Measurements from ENCODE around the gene ODC1. TPM values are rescaled to one million over a fixed set of nuclear protein-coding genes. Genes with fewer than 3 reads are reported as not detected.

The ODC1 gene
- polyA plus RNA-seq, 1 donor: 108 TPM

DNA sequence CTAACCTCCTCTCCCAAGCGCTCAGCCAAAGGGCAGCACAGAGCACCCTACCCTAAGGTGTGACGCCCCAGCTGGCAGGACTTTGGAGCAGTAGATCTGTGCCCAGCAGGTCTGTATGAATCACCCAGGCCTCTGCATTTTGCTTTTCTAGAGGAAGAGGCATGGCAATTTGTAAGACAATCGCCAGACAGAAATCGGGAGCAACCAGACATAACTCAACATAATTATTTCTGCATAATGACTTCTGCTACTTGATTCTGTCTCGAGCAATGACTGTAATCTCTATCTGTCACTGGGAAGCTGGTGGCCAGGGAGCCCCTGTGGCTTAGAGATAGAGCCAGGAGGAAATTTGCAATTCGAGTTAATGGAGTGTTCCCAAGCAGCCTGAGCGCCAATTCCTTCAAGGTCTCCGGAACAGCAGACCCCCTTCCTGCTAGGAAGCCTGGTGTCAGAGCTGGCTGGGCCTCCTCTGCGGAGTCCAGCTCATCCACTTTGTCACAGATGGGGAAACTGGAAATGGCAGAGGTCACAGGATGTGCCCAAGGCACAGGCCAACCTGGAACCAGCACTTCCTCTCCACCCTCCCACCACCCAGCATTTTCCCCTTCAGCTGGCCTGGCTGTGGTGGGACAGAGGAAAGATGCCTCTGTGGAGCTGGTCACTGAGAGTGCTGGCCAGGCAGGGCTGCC, 55.0 kb downstream of the ODC1 start:
- Histone ChIP-seq H3K27me3 (ENCODE audit: control insufficient read depth, insufficient read depth, low read length) (no peaks in the 10 kb centered on the region), H3K27ac (ENCODE audit: low read length) (no peak overlapping the region), H3K4me3 (ENCODE audit: low read length) (no peak overlapping the region), H3K4me1 (ENCODE audit: control insufficient read depth, insufficient read depth, low read length) (peaks cover 15% of the 10 kb centered on the region), H3K9me3 (ENCODE audit: control insufficient read depth, low read depth, low read length) (no peaks in the 10 kb centered on the region), H3K36me3 (ENCODE audit: control insufficient read depth, insufficient read depth, low read length) (peaks cover 11% of the 10 kb centered on the region)
- WGBS (ENCODE audit: insufficient coverage, low lambda C conversion rate): no CpG with 5 or more reads among the region's 9 CpGs
- peak in 1 of 2 donors; percentile 63 for DNase-seq

DNA sequence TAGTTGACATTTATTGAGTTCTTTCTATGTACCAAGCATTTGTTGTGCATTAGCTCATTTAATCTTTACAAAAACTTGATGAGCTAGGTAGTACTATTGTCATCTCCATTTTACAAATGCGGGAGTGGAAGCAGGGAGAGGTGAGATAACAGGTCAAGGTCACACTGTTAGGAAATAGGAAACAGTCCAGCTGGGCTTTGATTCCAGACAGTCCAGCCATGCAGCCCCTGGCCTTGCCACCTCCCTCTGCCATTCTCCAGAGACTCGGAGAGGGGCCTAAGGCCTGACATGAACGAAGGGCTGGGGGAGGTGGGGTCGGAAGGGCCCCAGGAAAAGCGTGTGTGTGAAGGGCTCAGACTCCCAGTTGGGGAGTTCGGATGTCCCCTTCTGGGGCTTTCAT, 55.6 kb downstream of the ODC1 start:
- Histone ChIP-seq H3K36me3 (ENCODE audit: control insufficient read depth, insufficient read depth, low read length) (peaks cover 14% of the 10 kb centered on the region), H3K4me1 (ENCODE audit: control insufficient read depth, insufficient read depth, low read length) (peaks cover 15% of the 10 kb centered on the region)

DNA sequence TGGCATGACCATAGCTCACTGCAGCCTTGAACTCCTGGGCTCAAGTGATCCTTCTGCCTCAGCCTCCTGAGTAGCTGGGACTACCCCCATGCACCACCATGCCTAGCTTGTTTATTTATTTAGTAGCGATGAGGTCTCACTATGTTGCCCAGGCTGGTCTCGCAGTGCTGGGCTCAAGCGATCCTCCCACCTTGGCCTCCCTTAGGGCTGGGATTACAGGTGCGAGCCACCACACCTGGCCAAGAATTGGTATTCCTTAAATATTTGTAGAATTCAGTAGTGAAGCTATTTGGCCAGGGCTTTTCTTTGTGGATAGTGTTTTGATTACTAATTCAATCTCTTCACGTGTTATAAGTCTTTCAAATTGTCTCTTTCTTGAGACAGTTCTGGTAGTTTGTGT, 56.0 kb downstream of the ODC1 start:
- WGBS (ENCODE audit: insufficient coverage, low lambda C conversion rate): 100% methylated on average over 1 of the region's 5 CpGs
- no peaks in the 10 kb centered on the region for H3K9me3 ChIP-seq (ENCODE audit: control insufficient read depth, low read depth, low read length)
- no peak for DNase-seq
- peaks cover 14% of the 10 kb centered on the region for H3K36me3 ChIP-seq (ENCODE audit: control insufficient read depth, insufficient read depth, low read length)
- H3K27me3 ChIP-seq (ENCODE audit: control insufficient read depth, insufficient read depth, low read length): no peaks in the 10 kb centered on the region
- H3K4me3 ChIP-seq (ENCODE audit: low read length): no peak overlapping the region
- H3K4me1 ChIP-seq (ENCODE audit: control insufficient read depth, insufficient read depth, low read length): peaks cover 15% of the 10 kb centered on the region
- no peak overlapping the region for H3K27ac ChIP-seq (ENCODE audit: low read length)

More for the DNA sequence above, 55.6 kb downstream of the ODC1 start:
- WGBS (ENCODE audit: insufficient coverage, low lambda C conversion rate): no CpG with 5 or more reads among the region's 6 CpGs
- no peaks in the 10 kb centered on the region for H3K9me3 ChIP-seq (ENCODE audit: control insufficient read depth, low read depth, low read length)
- no peak overlapping the region for H3K27ac ChIP-seq (ENCODE audit: low read length)
- no peaks in the 10 kb centered on the region for H3K27me3 ChIP-seq (ENCODE audit: control insufficient read depth, insufficient read depth, low read length)
- no peak overlapping the region for H3K4me3 ChIP-seq (ENCODE audit: low read length)
- DNase-seq: no peak

DNA sequence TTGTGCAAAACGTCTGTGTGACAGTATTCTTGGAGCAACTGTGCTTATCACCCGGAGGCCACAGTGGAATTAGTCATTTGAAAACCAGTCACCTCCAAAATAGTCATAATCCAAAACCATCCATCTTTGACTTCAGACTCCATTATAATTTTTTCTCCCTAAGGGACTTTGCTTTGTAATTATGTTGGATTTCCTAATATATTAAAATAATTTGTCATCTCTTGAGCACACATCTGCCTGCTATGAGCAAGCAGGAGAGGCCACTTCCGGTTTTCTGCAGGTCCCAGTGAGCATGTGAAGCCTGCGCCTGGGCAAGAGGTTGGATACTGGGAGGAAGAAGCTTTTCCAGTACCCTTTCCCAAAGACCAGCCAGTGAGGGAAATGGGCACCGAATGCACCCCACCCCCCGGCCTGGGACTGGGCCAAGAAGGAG, 57.7 kb downstream of the ODC1 start:
- H3K36me3 ChIP-seq (ENCODE audit: control insufficient read depth, insufficient read depth, low read length): peaks cover 14% of the 10 kb centered on the region
- H3K27ac ChIP-seq (ENCODE audit: low read length): no peak overlapping the region
- no peaks in the 10 kb centered on the region for H3K9me3 ChIP-seq (ENCODE audit: control insufficient read depth, low read depth, low read length)
- DNase-seq: no peak
- H3K4me1 ChIP-seq (ENCODE audit: control insufficient read depth, insufficient read depth, low read length): peaks cover 26% of the 10 kb centered on the region
- no CpG with 5 or more reads among the region's 6 CpGs for WGBS (ENCODE audit: insufficient coverage, low lambda C conversion rate)
- no peaks in the 10 kb centered on the region for H3K27me3 ChIP-seq (ENCODE audit: control insufficient read depth, insufficient read depth, low read length)
- no peak overlapping the region for H3K4me3 ChIP-seq (ENCODE audit: low read length)

Other genes starting within 250 kb of the ODC1 start
- gene HPCAL1, start 145.4 kb downstream of the ODC1 start, polyA plus RNA-seq: 68.7 TPM
- gene NOL10, start 241.6 kb upstream of the ODC1 start, polyA plus RNA-seq: 19.4 TPM